Measurements from ENCODE around the gene GHRHR. TPM values are rescaled to one million over a fixed set of nuclear protein-coding genes. Genes with fewer than 3 reads are reported as not detected.

GHRHR gene
- total and polyA plus RNA-seq, 8 donors: 0.31 to 0.51 (median 0.48) TPM; not detected in 5

DNA sequence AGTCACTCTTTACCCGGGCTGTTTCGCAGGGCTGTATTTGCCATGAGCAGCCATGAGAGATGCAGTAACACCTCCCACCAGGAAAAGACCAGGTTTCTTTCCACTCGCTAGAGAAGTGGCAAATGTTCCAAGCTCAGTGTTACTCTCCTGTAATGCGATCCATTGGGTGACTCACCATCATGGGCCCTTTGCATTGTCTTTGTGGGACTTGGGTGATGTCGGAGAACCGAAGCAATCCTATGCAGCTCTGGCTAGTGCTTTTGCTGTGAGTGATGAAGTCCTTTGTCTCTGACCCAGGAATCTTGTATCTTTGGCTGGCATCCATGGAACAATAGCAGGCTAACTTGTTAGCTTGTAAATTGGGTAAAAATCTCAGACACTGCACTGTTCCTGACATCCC, 40.0 kb downstream of the GHRHR start:
- ATAC-seq (no peak), DNase-seq (no peak)
- Histone ChIP-seq H3K4me1 (no peaks in the 10 kb centered on the region), H3K4me3 (no peak overlapping the region), H3K27me3 (no peaks in the 10 kb centered on the region), H3K9me3 (no peaks in the 10 kb centered on the region), H3K27ac (no peak overlapping the region), H3K36me3 (no peaks in the 10 kb centered on the region)
- TF ChIP-seq CTCF (IDR thresholded peaks at IDR 0.05): no peak
- intact Hi-C loops (cut with DNase I): no loop called here

GRCh38 chr7:31004393-31004792, 40.6 kb downstream of the GHRHR start:
- no peak overlapping the region for H3K4me3 ChIP-seq
- no peak for DNase-seq
- H3K9me3 ChIP-seq: no peaks in the 10 kb centered on the region
- H3K36me3 ChIP-seq: no peaks in the 10 kb centered on the region
- no peak overlapping the region for H3K27ac ChIP-seq
- no peak for TF ChIP-seq CTCF (IDR thresholded peaks at IDR 0.05)
- ATAC-seq: no peak
- H3K4me1 ChIP-seq: no peaks in the 10 kb centered on the region
- intact Hi-C loops (cut with DNase I): no loop called here
- H3K27me3 ChIP-seq: no peaks in the 10 kb centered on the region

DNA sequence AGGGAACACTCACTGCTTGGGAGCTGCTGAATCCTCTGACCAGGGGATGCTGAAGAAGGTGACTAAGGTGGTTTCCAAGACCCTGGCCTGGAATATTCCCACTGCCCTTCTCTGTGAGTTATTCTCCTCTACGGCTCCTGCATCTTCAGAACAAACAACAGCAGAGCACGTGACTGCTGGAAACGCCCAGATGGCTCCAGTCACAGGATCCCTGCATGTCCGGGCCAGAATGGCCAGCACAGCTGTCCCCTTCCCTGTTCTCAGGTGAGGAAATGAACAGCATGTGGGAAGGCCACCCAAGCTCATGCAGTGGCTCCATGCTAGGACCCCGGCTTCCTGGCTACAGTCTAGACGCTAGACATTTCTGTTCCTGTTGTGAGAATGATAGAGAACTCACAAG, 43.1 kb downstream of the GHRHR start:
- no peak for ATAC-seq

DNA sequence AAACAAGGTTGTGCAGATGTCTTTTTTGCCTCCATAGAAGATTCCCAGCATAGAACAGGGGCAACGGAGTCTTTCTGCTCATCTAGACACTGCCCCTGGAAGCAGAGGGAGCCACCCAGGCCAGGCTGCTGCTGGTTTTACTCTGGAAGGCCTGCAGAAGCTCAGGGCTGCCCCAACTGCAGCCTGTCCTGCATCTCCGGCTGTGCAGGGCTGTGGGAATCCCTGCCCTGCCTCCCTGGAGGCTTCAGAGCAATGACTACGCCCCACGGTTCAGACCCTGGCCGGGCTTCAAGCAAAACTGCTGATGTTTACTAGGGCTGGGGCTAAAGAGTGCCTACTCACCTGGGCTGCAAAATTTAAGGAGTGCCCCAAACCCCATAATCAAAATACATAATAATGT, 43.9 kb downstream of the GHRHR start:
- no peaks in the 10 kb centered on the region for H3K4me1 ChIP-seq
- H3K9me3 ChIP-seq: peaks cover 0 to 3% of the 10 kb centered on the region in 2 donors
- H3K36me3 ChIP-seq: no peaks in the 10 kb centered on the region
- intact Hi-C loops (cut with DNase I): no loop called here
- H3K4me3 ChIP-seq: no peak overlapping the region
- DNase-seq (no peak), ATAC-seq (no peak)
- TF ChIP-seq CTCF (IDR thresholded peaks at IDR 0.05): no peak
- no peak overlapping the region for H3K27ac ChIP-seq
- no peaks in the 10 kb centered on the region for H3K27me3 ChIP-seq

More for the DNA sequence above, 43.1 kb downstream of the GHRHR start:
- no peak overlapping the region for H3K4me3 ChIP-seq
- H3K9me3 ChIP-seq: peaks cover 0 to 3% of the 10 kb centered on the region in 2 donors
- intact Hi-C loops (cut with DNase I): no loop called here
- TF ChIP-seq CTCF (IDR thresholded peaks at IDR 0.05): no peak
- no peaks in the 10 kb centered on the region for H3K27me3 ChIP-seq
- H3K27ac ChIP-seq: no peak overlapping the region
- DNase-seq: no peak
- no peaks in the 10 kb centered on the region for H3K36me3 ChIP-seq
- H3K4me1 ChIP-seq: no peaks in the 10 kb centered on the region

- ATAC-seq: no peak
- no peak for TF ChIP-seq CTCF (IDR thresholded peaks at IDR 0.05)
- H3K27me3 ChIP-seq: no peaks in the 10 kb centered on the region
- peaks cover 0 to 3% of the 10 kb centered on the region in 2 donors for H3K9me3 ChIP-seq
- H3K27ac ChIP-seq: no peak overlapping the region
- no peak for DNase-seq
- H3K4me3 ChIP-seq: no peak overlapping the region
- no peaks in the 10 kb centered on the region for H3K36me3 ChIP-seq
- intact Hi-C loops (cut with DNase I): no loop called here
- H3K4me1 ChIP-seq: no peaks in the 10 kb centered on the region
Measured at GRCh38 chr7:31014826-31015225, 51.1 kb downstream of the GHRHR start.
